WTC11 (cell line): ENCODE results near the gene LYL1.

Source experiments
- FOXJ3 ChIP-seq: sonication (generic); formaldehyde crosslinking; IDR thresholded peaks from 2 replicates; pipeline ENCODE4 v1.9.0; 2021; ENCODE audit warnings: missing genetic modification reagents, mild to moderate bottlenecking, borderline replicate concordance
- NR2C2 ChIP-seq: sonication (generic); formaldehyde crosslinking; IDR thresholded peaks from 2 replicates; pipeline ENCODE4 v1.8.0; 2022; ENCODE audit warnings: mild to moderate bottlenecking, missing genetic modification reagents
- TF ChIP-seq, protein P1 (sequence below): fragments of 200-600 bp; IDR thresholded peaks from 2 replicates; pipeline ENCODE4 v1.8.0; 2022; ENCODE audit warnings: antibody characterized with exemption
- TF ChIP-seq, protein P2 (sequence below): sonication (generic); formaldehyde crosslinking; IDR thresholded peaks from 2 replicates; pipeline ENCODE4 v1.8.0; 2023; ENCODE audit warnings: missing genetic modification reagents
- TF ChIP-seq, protein P3 (sequence below): sonication (generic); formaldehyde crosslinking; conservative IDR thresholded peaks from 2 replicates; pipeline ENCODE4 v1.8.1; 2022; ENCODE audit warnings: mild to moderate bottlenecking, missing genetic modification reagents

DNA sequence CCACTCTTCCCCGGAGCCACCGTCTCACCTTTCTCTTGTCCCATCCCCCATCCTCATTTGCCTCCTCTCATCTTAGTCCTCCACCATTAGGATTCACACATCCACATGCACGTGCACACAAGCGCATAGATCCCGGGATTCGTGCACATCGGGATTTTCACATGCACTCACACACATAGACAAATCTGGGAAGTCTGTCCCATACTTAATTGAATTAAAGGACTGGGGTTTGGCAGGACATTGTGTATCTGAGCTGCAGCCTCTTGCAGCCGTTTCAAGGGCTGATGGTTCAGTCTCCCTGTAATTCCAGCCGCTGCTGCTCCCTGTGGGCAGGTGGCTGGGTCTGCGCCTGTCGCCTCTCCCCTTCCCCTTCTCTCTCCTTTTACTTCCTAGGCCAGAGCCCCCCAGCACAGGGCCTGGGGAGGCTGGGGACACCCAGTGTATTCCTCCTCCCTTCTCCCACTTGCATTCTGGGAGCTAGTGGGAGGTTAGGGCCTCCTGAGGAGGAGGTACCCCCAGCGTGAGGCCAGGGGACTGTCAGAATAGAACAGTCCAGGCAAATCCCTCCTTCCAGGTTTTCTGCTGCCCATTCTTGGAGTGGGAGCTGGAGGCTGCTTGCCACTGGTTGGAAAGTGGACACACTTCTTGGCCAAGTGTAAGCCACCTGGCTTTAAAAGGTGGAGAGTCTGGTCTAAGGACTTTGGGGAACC lies 43.6 kb downstream of the LYL1 start:
- TF ChIP-seq, protein P1, sequence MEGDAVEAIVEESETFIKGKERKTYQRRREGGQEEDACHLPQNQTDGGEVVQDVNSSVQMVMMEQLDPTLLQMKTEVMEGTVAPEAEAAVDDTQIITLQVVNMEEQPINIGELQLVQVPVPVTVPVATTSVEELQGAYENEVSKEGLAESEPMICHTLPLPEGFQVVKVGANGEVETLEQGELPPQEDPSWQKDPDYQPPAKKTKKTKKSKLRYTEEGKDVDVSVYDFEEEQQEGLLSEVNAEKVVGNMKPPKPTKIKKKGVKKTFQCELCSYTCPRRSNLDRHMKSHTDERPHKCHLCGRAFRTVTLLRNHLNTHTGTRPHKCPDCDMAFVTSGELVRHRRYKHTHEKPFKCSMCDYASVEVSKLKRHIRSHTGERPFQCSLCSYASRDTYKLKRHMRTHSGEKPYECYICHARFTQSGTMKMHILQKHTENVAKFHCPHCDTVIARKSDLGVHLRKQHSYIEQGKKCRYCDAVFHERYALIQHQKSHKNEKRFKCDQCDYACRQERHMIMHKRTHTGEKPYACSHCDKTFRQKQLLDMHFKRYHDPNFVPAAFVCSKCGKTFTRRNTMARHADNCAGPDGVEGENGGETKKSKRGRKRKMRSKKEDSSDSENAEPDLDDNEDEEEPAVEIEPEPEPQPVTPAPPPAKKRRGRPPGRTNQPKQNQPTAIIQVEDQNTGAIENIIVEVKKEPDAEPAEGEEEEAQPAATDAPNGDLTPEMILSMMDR: no peak
- TF ChIP-seq, protein P2, sequence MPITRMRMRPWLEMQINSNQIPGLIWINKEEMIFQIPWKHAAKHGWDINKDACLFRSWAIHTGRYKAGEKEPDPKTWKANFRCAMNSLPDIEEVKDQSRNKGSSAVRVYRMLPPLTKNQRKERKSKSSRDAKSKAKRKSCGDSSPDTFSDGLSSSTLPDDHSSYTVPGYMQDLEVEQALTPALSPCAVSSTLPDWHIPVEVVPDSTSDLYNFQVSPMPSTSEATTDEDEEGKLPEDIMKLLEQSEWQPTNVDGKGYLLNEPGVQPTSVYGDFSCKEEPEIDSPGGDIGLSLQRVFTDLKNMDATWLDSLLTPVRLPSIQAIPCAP (CRISPR knock-in tag): no peak
- TF ChIP-seq FOXJ3: no peak
- TF ChIP-seq NR2C2 (CRISPR knock-in tag): no peak
- TF ChIP-seq, protein P3, sequence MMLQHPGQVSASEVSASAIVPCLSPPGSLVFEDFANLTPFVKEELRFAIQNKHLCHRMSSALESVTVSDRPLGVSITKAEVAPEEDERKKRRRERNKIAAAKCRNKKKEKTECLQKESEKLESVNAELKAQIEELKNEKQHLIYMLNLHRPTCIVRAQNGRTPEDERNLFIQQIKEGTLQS: no peak
